A673 (cell line): Measurements from ENCODE around the gene ABCD1. TPM values are rescaled to one million over a fixed set of nuclear protein-coding genes. Genes with fewer than 3 reads are reported as not detected.

Experiments used
- BruUV-seq: library from RNA; stranded (reverse); fragments of 400-500 nt; replicated peaks from 2 replicates; lab custom pipeline; 2021; lab: Mats Ljungman, UMichigan
- CTCF ChIA-PET: fragments of 300-600 bp; sonication (Branson Sonifier 250); formaldehyde crosslinking; loops from one replicate; lab custom pipeline; 2022; ENCODE audit warnings: antibody characterized with exemption; lab: Charles Lee
- POLR2A ChIA-PET: fragments of 300-600 bp; sonication (Branson Sonifier 250); formaldehyde crosslinking; loops from one replicate; lab custom pipeline; 2022; ENCODE audit warnings: antibody characterized with exemption; ENCODE audit not compliant: low non-redundant PET; lab: Charles Lee
- DNase-seq: peaks from one replicate; pipeline ENCODE4 v3.0.0-alpha.2; 2015; ENCODE audit warnings: low spot score
- H3K27ac ChIP-seq: fragments of 200-600 bp; sonication (generic); 2 replicates; pipeline ENCODE4 v1.5.1; 2016; ENCODE audit warnings: mixed run types, low read depth, mild to moderate bottlenecking, mixed read lengths, antibody characterized with exemption, low read length; ENCODE audit not compliant: poor library complexity, severe bottlenecking
- H3K27me3 ChIP-seq: fragments of 200-600 bp; sonication (generic); replicated peaks from 2 replicates; pipeline ENCODE4 v1.6.1; 2017; ENCODE audit warnings: mixed run types, low read depth, mild to moderate bottlenecking, mixed read lengths, antibody characterized with exemption, low read length; ENCODE audit not compliant: insufficient read depth, poor library complexity
- H3K36me3 ChIP-seq: fragments of 200-600 bp; sonication (generic); 2 replicates; pipeline ENCODE4 v1.6.1; 2016; ENCODE audit warnings: mixed run types, mild to moderate bottlenecking, mixed read lengths, antibody characterized with exemption, low read length; ENCODE audit not compliant: insufficient read depth, poor library complexity, severe bottlenecking
- H3K4me1 ChIP-seq: fragments of 200-600 bp; sonication (generic); 2 replicates; pipeline ENCODE4 v1.6.1; 2017; ENCODE audit warnings: mixed run types, mild to moderate bottlenecking, mixed read lengths, antibody characterized with exemption, low read length; ENCODE audit not compliant: insufficient read depth, poor library complexity, severe bottlenecking
- H3K4me3 ChIP-seq: fragments of 200-600 bp; sonication (generic); 2 replicates; pipeline ENCODE4 v1.5.1; 2016; ENCODE audit warnings: low read depth, mixed run types, mild to moderate bottlenecking, mixed read lengths, low read length; ENCODE audit not compliant: poor library complexity, severe bottlenecking
- H3K9me3 ChIP-seq: fragments of 200-600 bp; sonication (generic); 2 replicates; pipeline ENCODE4 v1.6.1; 2016; ENCODE audit warnings: mixed run types, low read depth, mild to moderate bottlenecking, mixed read lengths, antibody characterized with exemption, low read length; ENCODE audit not compliant: poor library complexity, severe bottlenecking
- EZH2 ChIP-seq: fragments of 200-600 bp; sonication (generic); IDR thresholded peaks from 2 replicates; pipeline ENCODE4 v1.6.1; 2017; ENCODE audit warnings: borderline replicate concordance, low read depth, mild to moderate bottlenecking, mixed read lengths, antibody characterized with exemption, low read length; ENCODE audit not compliant: poor library complexity, severe bottlenecking
- intact Hi-C: fragments of 100-400 bp; cut with micrococcal nuclease; formaldehyde crosslinking; loops from one replicate; pipeline ENCODE4 v1.10.0; 2022; ENCODE audit not compliant: unreplicated experiment
- total RNA-seq: library from RNA; stranded (reverse); gene quantifications from 2 replicates; pipeline ENCODE4 v1.2.3, GENCODE V29; 2021
- TF ChIP-seq, protein P1 (sequence below): fragments of 300-800, 200-600 bp; sonication (generic); conservative IDR thresholded peaks from 2 replicates; pipeline ENCODE4 v1.5.1; 2017; ENCODE audit warnings: low read depth, mild to moderate bottlenecking, antibody characterized with exemption, low read length, moderate library complexity, mixed read lengths

ABCD1 gene
- total RNA-seq, 1 experiment from 2014 or later: 7.8 TPM

DNA sequence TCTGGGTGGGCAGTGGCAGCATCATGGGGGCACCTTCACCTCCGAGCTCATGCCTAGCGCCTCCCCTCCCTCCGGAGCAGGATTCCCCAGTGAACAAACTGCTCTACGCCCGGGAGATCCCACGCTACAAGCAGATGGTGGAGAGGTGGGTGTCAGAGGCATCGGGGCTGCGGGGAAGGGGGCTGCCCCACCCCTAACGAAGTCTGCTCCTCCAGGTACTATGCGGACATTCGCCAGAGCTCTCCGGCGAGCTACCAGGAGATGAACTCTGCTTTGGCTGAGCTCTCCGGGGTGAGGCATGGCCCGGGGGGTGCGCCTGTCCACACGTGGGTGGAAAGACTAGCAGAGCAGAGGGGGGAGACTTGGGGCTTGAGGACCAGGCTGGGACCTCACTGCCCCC is 53.5 kb downstream of the ABCD1 start:
- CTCF ChIA-PET: no interaction called here
- H3K27ac ChIP-seq: no peak overlapping the region
- H3K4me1 ChIP-seq: no peaks in the 10 kb centered on the region
- H3K9me3 ChIP-seq: no peaks in the 10 kb centered on the region
- H3K36me3 ChIP-seq: no peaks in the 10 kb centered on the region
- BruUV-seq: no TSS peak
- DNase-seq: no peak
- intact Hi-C loops: no loop called here
- H3K27me3 ChIP-seq: no peaks in the 10 kb centered on the region
- POLR2A ChIA-PET: no interaction called here
- no peak overlapping the region for H3K4me3 ChIP-seq
- no peak for TF ChIP-seq EZH2
- TF ChIP-seq, protein P1, sequence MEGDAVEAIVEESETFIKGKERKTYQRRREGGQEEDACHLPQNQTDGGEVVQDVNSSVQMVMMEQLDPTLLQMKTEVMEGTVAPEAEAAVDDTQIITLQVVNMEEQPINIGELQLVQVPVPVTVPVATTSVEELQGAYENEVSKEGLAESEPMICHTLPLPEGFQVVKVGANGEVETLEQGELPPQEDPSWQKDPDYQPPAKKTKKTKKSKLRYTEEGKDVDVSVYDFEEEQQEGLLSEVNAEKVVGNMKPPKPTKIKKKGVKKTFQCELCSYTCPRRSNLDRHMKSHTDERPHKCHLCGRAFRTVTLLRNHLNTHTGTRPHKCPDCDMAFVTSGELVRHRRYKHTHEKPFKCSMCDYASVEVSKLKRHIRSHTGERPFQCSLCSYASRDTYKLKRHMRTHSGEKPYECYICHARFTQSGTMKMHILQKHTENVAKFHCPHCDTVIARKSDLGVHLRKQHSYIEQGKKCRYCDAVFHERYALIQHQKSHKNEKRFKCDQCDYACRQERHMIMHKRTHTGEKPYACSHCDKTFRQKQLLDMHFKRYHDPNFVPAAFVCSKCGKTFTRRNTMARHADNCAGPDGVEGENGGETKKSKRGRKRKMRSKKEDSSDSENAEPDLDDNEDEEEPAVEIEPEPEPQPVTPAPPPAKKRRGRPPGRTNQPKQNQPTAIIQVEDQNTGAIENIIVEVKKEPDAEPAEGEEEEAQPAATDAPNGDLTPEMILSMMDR: no peak

DNA sequence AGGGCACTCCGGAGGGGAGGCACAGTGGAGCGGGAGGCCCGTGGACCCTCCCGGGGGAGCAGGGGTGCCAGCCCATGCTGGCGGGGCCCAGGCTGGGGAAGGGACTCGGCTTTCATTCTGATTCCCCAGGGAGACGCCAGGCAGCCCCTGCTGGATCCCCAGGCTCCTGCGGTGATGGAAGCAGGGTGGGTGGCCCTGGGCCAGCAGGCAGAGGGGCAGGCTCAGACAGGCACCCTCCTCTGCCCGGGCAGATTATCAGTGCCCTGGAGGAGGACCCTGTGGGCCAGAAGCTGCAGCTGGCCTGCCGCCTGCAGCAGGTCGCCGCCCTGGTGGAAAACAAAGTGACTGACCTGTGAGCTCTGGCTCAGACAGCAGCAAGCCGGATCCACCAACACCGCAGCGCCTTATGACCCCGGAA is 54.0 kb downstream of the ABCD1 start:
- intact Hi-C loops: no loop called here
- Histone ChIP-seq H3K9me3 (no peaks in the 10 kb centered on the region), H3K4me3 (no peak overlapping the region), H3K36me3 (no peaks in the 10 kb centered on the region), H3K27ac (no peak overlapping the region), H3K27me3 (no peaks in the 10 kb centered on the region), H3K4me1 (no peaks in the 10 kb centered on the region)
- TF ChIP-seq, protein P1: peak; percentile 27; the same call in 1 of the 2 replicates
- TF ChIP-seq EZH2: no peak
- no peak for DNase-seq
- BruUV-seq: no TSS peak
- CTCF ChIA-PET: interaction anchor here (0.5 kb wide), 1 partner anchor 308 kb away, joined by 6 read pairs; no protein-coding TSS in a partner anchor
- POLR2A ChIA-PET: no interaction called here

DNA sequence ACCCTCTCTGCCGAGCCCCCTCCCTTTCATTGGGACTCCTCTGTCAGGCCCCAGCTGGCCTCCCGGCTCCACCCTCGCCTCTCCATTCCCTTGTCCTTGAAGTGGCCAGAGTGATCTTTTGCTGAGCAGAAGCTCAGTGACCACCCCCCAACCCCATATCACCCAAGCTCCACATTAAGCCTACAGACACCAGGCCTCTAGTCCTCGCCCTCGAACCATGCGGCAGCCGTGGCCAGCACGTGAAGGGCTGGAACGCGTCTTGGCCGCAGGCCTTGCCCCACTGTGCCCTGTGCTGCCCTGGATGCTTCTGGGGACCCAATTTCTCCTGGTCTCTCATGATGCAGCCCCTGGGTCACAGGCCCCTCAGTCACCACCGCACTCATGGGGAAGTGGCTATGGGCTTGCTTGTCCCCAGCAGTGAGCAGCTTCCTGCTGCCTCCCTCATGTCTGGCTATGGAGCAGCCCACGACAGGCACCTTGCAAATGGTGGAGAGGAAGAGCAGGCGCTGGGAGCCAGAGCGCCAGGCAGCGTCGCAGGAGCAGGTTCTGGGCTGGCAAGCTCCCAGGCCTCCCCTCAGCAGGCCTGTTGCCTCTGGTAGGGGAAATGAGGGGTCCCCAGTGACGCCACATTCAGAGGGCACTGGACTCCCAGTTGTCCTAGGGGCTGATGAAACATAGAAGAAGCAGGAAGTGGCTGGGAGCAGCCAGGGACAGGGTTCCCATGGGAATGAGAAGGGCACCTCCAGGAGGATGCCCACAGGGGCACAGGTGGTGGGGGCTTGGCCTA is 55.4 kb downstream of the ABCD1 start:
- Histone ChIP-seq H3K4me1 (no peaks in the 10 kb centered on the region), H3K4me3 (no peak overlapping the region), H3K27ac (no peak overlapping the region), H3K36me3 (no peaks in the 10 kb centered on the region), H3K9me3 (no peaks in the 10 kb centered on the region), H3K27me3 (no peaks in the 10 kb centered on the region)
- no peak for DNase-seq
- ChIA-PET POLR2A (no interaction called here), CTCF (no interaction called here)
- intact Hi-C loops: no loop called here
- TF ChIP-seq EZH2: no peak
- TF ChIP-seq, protein P1: no peak
- BruUV-seq: no TSS peak
